ENCODE results near the gene ADGRL3. TPM values are rescaled to one million over a fixed set of nuclear protein-coding genes. Genes with fewer than 3 reads are reported as not detected.

ADGRL3 gene
- total RNA-seq, 2 experiments from 2014 or later, result not detected

DNA sequence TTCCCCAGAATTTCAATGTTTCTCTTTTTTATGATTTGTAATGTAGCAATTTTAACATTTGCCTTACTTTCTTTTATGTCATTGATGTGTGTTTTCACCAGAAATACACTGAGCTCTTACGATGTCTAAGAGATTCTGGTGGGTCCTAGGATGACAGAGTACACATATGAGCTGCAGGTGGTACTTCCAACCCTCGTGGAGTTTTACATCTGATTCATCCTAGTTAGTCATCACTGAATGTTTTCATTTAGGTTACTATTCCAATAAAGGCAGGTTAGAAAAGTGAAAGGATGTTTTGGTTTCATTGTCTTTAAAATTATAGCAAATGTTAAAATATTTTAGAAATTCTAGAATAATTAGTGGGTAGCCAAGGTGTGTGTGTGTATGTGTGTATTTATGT, 605.9 kb downstream of the ADGRL3 start:
- no peak overlapping the region for H3K27ac ChIP-seq (ENCODE audit: low read depth, low read length, poor library complexity, severe bottlenecking)
- no peak overlapping the region for H2AFZ ChIP-seq (ENCODE audit: low read length)
- no peak for DNase-seq (ENCODE audit: low spot score)
- TF ChIP-seq, protein P1, sequence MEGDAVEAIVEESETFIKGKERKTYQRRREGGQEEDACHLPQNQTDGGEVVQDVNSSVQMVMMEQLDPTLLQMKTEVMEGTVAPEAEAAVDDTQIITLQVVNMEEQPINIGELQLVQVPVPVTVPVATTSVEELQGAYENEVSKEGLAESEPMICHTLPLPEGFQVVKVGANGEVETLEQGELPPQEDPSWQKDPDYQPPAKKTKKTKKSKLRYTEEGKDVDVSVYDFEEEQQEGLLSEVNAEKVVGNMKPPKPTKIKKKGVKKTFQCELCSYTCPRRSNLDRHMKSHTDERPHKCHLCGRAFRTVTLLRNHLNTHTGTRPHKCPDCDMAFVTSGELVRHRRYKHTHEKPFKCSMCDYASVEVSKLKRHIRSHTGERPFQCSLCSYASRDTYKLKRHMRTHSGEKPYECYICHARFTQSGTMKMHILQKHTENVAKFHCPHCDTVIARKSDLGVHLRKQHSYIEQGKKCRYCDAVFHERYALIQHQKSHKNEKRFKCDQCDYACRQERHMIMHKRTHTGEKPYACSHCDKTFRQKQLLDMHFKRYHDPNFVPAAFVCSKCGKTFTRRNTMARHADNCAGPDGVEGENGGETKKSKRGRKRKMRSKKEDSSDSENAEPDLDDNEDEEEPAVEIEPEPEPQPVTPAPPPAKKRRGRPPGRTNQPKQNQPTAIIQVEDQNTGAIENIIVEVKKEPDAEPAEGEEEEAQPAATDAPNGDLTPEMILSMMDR (conservative IDR thresholded peaks at IDR 0.05; ENCODE audit: low read length), result no peak
- no peak for TF ChIP-seq EZH2phosphoT487 (IDR thresholded peaks at IDR 0.05; ENCODE audit: borderline replicate concordance, low read depth, low read length)
- H3K4me3 ChIP-seq (ENCODE audit: low read depth, low read length, poor library complexity, severe bottlenecking), result no peak overlapping the region
- H3K4me2 ChIP-seq (ENCODE audit: low read length), result no peak overlapping the region
- H3K4me1 ChIP-seq (ENCODE audit: insufficient read depth, low read length, poor library complexity, severe bottlenecking), result no peaks in the 10 kb centered on the region
- ChIA-PET CTCF (ENCODE audit: unreplicated experiment) (no interaction called here), POLR2A (interaction anchor here (0.5 kb wide), 1 partner anchor 154 kb away, joined by 3 read pairs; no protein-coding TSS in a partner anchor)
- H4K20me1 ChIP-seq (ENCODE audit: insufficient read depth, low read length), result no peaks in the 10 kb centered on the region
- H3K9me3 ChIP-seq (ENCODE audit: low read length), result no peaks in the 10 kb centered on the region
- no TSS peak for BruUV-seq (replicated peaks)
- no peaks in the 10 kb centered on the region for H3K79me2 ChIP-seq (ENCODE audit: insufficient read depth, low read depth, low read length)
- intact Hi-C loops (cut with micrococcal nuclease; ENCODE audit: unreplicated experiment), result no loop called here
- no peaks in the 10 kb centered on the region for H3K9me2 ChIP-seq (ENCODE audit: insufficient read depth, low read length)
- no peaks in the 10 kb centered on the region for H3K36me3 ChIP-seq (ENCODE audit: insufficient read depth, low read length)

DNA sequence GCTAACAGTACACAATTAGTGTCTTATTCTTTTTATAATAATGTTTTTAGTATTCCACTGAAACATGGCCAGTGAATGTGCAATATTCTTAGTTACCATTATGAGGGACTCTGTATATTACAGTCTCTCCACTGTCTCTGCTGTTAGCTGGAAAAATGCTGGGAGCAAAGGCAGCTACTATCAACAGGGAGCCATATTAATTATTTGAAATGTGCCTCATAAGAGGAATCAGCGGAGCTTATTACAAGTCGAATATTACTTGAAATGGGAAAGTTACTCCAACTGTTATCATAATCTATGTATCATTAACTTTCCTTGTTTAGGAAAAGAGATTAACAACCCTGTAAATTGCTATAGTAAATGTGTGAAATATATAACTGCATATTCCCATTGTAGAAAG, 612.0 kb downstream of the ADGRL3 start:
- Histone ChIP-seq H3K4me3 (ENCODE audit: low read depth, low read length, poor library complexity, severe bottlenecking) (no peak overlapping the region), H3K9me2 (ENCODE audit: insufficient read depth, low read length) (no peaks in the 10 kb centered on the region), H3K9me3 (ENCODE audit: low read length) (no peaks in the 10 kb centered on the region), H3K79me2 (ENCODE audit: insufficient read depth, low read depth, low read length) (no peaks in the 10 kb centered on the region), H3K27ac (ENCODE audit: low read depth, low read length, poor library complexity, severe bottlenecking) (no peak overlapping the region), H3K4me2 (ENCODE audit: low read length) (no peak overlapping the region), H3K36me3 (ENCODE audit: insufficient read depth, low read length) (no peaks in the 10 kb centered on the region), H2AFZ (ENCODE audit: low read length) (no peak overlapping the region), H4K20me1 (ENCODE audit: insufficient read depth, low read length) (no peaks in the 10 kb centered on the region), H3K4me1 (ENCODE audit: insufficient read depth, low read length, poor library complexity, severe bottlenecking) (no peaks in the 10 kb centered on the region)
- TF ChIP-seq, protein P1 (conservative IDR thresholded peaks at IDR 0.05; ENCODE audit: low read length), result no peak
- TF ChIP-seq EZH2phosphoT487 (IDR thresholded peaks at IDR 0.05; ENCODE audit: borderline replicate concordance, low read depth, low read length), result no peak
- BruUV-seq (replicated peaks), result no TSS peak
- CTCF ChIA-PET (ENCODE audit: unreplicated experiment), result no interaction called here
- POLR2A ChIA-PET, result no interaction called here
- no peak for DNase-seq (ENCODE audit: low spot score)
- intact Hi-C loops (cut with micrococcal nuclease; ENCODE audit: unreplicated experiment), result no loop called here

DNA sequence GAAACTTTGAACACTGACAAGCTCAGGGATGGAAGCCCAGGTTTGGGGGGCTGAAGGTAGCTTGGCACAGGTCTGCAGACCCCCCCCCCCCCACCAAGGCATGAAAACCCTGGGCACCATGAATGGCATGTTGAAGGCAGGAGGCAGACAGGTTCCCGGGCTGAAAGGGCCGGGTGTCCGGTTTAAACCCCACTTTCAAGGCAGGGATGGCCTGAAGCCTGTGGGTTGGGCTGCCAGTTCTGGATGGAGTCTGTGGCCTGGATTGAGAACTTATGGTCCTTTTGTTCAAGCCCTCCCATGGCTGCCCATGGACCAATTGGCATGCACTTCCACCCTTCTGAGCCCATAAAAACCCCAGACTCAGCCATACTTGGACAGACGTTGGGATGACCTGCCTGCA, 616.9 kb downstream of the ADGRL3 start:
- TF ChIP-seq, protein P1 (conservative IDR thresholded peaks at IDR 0.05; ENCODE audit: low read length), result no peak
- TF ChIP-seq EZH2phosphoT487 (IDR thresholded peaks at IDR 0.05; ENCODE audit: borderline replicate concordance, low read depth, low read length), result no peak
- Histone ChIP-seq H4K20me1 (ENCODE audit: insufficient read depth, low read length) (no peaks in the 10 kb centered on the region), H3K9me3 (ENCODE audit: low read length) (no peaks in the 10 kb centered on the region), H2AFZ (ENCODE audit: low read length) (no peak overlapping the region), H3K27ac (ENCODE audit: low read depth, low read length, poor library complexity, severe bottlenecking) (no peak overlapping the region), H3K4me3 (ENCODE audit: low read depth, low read length, poor library complexity, severe bottlenecking) (no peak overlapping the region), H3K9me2 (ENCODE audit: insufficient read depth, low read length) (no peaks in the 10 kb centered on the region), H3K79me2 (ENCODE audit: insufficient read depth, low read depth, low read length) (no peaks in the 10 kb centered on the region), H3K4me2 (ENCODE audit: low read length) (no peak overlapping the region), H3K36me3 (ENCODE audit: insufficient read depth, low read length) (no peaks in the 10 kb centered on the region), H3K4me1 (ENCODE audit: insufficient read depth, low read length, poor library complexity, severe bottlenecking) (no peaks in the 10 kb centered on the region)
- DNase-seq (ENCODE audit: low spot score), result no peak
- ChIA-PET CTCF (ENCODE audit: unreplicated experiment) (no interaction called here), POLR2A (no interaction called here)
- intact Hi-C loops (cut with micrococcal nuclease; ENCODE audit: unreplicated experiment), result no loop called here
- BruUV-seq (replicated peaks), result no TSS peak

Data from OCI-LY7 (cell line).